NB4 (cell line): ENCODE data around the gene SSNA1.

Source experiments
- TF ChIP-seq, protein P1 (sequence below): IDR thresholded peaks from one replicate; pipeline ENCODE4 v1.5.1; 2012; ENCODE audit warnings: low read depth, low read length
- TF ChIP-seq, protein P2 (sequence below): IDR thresholded peaks from 2 replicates; pipeline ENCODE4 v1.6.1; 2011; ENCODE audit warnings: low read depth, low read length

DNA sequence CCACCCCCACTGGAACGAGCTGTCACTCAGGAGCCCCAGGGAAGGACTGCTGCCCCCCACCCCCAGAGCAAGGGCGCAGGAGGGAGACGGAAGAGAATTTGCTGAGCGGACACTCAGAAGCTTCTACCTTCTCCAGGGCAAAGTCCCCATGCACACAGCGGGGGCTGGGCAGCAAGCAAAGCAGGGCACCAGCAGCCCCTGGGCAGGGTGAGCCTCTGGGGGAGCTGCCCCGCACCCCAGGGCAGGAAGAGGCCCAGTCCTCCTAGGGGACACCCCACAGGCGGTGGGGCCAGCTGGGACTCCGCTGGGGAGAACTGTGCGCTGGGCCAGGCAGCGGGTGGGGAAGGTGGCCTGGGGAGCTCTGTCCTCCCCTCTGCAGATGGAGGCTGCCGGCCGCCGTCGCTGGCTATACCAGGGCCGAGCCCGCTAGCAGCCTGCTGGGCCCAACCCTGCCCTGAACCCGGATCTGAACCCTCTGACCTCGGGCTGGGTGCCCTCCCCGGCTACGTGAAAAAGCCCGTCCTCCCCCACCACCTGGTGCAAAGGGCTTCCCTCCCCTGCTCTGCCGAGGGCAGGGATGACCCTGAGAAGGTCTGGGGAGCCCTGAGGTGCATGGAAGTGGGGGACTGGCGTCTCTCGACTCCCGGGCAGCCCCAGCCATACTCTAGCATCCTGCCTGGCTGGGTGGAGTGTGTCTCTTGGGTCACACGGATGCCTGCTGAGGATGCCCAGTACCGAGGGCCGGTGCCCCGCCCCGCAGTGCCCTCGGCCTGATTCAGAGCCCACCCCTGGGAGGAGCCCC, 41.6 kb downstream of the SSNA1 start:
- TF ChIP-seq, protein P1, sequence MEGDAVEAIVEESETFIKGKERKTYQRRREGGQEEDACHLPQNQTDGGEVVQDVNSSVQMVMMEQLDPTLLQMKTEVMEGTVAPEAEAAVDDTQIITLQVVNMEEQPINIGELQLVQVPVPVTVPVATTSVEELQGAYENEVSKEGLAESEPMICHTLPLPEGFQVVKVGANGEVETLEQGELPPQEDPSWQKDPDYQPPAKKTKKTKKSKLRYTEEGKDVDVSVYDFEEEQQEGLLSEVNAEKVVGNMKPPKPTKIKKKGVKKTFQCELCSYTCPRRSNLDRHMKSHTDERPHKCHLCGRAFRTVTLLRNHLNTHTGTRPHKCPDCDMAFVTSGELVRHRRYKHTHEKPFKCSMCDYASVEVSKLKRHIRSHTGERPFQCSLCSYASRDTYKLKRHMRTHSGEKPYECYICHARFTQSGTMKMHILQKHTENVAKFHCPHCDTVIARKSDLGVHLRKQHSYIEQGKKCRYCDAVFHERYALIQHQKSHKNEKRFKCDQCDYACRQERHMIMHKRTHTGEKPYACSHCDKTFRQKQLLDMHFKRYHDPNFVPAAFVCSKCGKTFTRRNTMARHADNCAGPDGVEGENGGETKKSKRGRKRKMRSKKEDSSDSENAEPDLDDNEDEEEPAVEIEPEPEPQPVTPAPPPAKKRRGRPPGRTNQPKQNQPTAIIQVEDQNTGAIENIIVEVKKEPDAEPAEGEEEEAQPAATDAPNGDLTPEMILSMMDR, result no peak
- TF ChIP-seq, protein P2, sequence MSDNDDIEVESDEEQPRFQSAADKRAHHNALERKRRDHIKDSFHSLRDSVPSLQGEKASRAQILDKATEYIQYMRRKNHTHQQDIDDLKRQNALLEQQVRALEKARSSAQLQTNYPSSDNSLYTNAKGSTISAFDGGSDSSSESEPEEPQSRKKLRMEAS, result no peak
